ENCODE data around the gene CDK13. TPM values are rescaled to one million over a fixed set of nuclear protein-coding genes. Genes with fewer than 3 reads are reported as not detected.

Gene CDK13
- total and polyA plus RNA-seq, 9 of the 15 experiments (the other 6 are each of a cell fraction or from before 2014, with no cell fraction given), result 9.8 to 46.1 (median 32.4) TPM

DNA sequence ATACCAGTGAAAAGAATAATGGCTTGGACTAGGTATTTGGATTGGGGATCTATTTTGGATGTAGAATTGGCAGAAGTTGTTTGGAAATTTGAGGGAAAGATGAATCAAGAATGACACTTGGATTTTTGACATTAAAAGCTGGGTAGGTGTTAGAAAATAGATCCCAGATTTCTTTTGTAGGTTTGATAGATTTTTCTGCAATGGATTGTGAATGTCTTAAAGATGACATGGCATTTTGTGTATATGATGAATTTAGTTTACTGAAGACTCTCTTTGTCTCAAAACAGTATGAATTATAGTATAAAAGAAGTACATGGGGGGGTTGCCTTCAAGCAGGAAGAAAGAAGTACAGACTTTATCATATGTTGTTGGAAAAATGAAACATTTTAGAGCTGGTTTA is 108.6 kb downstream of the CDK13 start (continued):
- TF ChIP-seq NFE2L1 (tag; IDR thresholded peaks at IDR 0.05; ENCODE audit: borderline replicate concordance, low read depth), result peak; percentile 83
- TF ChIP-seq CAMTA2 (CRISPR knock-in tag; conservative IDR thresholded peaks at IDR 0.05), result no peak
- TF ChIP-seq, protein P1, sequence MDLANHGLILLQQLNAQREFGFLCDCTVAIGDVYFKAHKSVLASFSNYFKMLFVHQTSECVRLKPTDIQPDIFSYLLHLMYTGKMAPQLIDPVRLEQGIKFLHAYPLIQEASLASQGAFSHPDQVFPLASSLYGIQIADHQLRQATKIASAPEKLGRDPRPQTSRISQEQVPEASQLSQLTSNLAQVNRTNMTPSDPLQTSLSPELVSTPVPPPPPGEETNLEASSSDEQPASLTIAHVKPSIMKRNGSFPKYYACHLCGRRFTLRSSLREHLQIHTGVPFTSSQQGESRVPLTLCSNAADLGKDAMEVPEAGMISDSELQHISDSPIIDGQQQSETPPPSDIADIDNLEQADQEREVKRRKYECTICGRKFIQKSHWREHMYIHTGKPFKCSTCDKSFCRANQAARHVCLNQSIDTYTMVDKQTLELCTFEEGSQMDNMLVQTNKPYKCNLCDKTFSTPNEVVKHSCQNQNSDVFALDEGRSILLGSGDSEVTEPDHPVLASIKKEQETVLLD (IDR thresholded peaks at IDR 0.05), result no peak
- no peak for TF ChIP-seq TBP (optimal IDR thresholded peaks at IDR 0.05; ENCODE audit: low read depth, low read length)
- TF ChIP-seq, protein P2, sequence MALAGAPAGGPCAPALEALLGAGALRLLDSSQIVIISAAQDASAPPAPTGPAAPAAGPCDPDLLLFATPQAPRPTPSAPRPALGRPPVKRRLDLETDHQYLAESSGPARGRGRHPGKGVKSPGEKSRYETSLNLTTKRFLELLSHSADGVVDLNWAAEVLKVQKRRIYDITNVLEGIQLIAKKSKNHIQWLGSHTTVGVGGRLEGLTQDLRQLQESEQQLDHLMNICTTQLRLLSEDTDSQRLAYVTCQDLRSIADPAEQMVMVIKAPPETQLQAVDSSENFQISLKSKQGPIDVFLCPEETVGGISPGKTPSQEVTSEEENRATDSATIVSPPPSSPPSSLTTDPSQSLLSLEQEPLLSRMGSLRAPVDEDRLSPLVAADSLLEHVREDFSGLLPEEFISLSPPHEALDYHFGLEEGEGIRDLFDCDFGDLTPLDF (CRISPR knock-in tag; IDR thresholded peaks at IDR 0.05), result no peak
- TF ChIP-seq, protein P3, sequence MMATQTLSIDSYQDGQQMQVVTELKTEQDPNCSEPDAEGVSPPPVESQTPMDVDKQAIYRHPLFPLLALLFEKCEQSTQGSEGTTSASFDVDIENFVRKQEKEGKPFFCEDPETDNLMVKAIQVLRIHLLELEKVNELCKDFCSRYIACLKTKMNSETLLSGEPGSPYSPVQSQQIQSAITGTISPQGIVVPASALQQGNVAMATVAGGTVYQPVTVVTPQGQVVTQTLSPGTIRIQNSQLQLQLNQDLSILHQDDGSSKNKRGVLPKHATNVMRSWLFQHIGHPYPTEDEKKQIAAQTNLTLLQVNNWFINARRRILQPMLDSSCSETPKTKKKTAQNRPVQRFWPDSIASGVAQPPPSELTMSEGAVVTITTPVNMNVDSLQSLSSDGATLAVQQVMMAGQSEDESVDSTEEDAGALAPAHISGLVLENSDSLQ (IDR thresholded peaks at IDR 0.05), result 0 out of 2 replicates have a peak, but pooled peaks have one; percentile 12
- no peak for TF ChIP-seq ZNF384 (IDR thresholded peaks at IDR 0.05; ENCODE audit: low read depth, low read length)
- no peak for TF ChIP-seq TRIM24 (IDR thresholded peaks at IDR 0.05)
- no peak for TF ChIP-seq IFI16 (CRISPR knock-in tag; IDR thresholded peaks at IDR 0.05)
- TF ChIP-seq MLLT1 (IDR thresholded peaks at IDR 0.05), result peak in 1 of 2 experiments; percentile 99; a peak in 2 of 4 replicates
- TF ChIP-seq BACH1 (tag; IDR thresholded peaks at IDR 0.05), result peak; percentile 45; the same call in 1 of the 2 replicates
- TF ChIP-seq MECOM (CRISPR knock-in tag; IDR thresholded peaks at IDR 0.05), result no peak
- TF ChIP-seq ZNF655 (CRISPR knock-in tag; IDR thresholded peaks at IDR 0.05), result no peak
- TF ChIP-seq ZNF3 (CRISPR knock-in tag; IDR thresholded peaks at IDR 0.05), result no peak
